Prostate gland (tissue), 2 donors: ENCODE measurements around the gene RAB3C.

ENCODE experiments used
- CTCF ChIP-seq, 4 experiments: fragments of 200-600 bp in 2 of 4; fragments of 450-650 bp in 2 of 4; sonication (generic) in 2 of 4; IDR thresholded peaks; 1 replicate in 3 of 4; 2 replicates in 1 of 4; pipeline ENCODE4 v1.5.1; 2016 to 2019; ENCODE audit warnings: antibody characterized with exemption in 4 of 4, mild to moderate bottlenecking in 2 of 4, moderate library complexity in 2 of 4
- POLR2A ChIP-seq: fragments of 450-650 bp; IDR thresholded peaks from one replicate; pipeline ENCODE4 v1.6.1; 2016; ENCODE audit warnings: antibody characterized with exemption, mild to moderate bottlenecking
- POLR2AphosphoS5 ChIP-seq: sonication (generic); formaldehyde crosslinking; IDR thresholded peaks from one replicate; pipeline ENCODE4 v1.6.1; 2017; ENCODE audit warnings: antibody characterized with exemption

GRCh38 chr5:58745350-58745749 is 162.5 kb downstream of the RAB3C start:
- TF ChIP-seq CTCF (IDR thresholded peaks at IDR 0.05) (no peak), POLR2A (no peak), POLR2AphosphoS5 (no peak)
